UCSD-AML1 (cell line): ENCODE measurements around the gene DHFR2.

ENCODE experiments used
- DNase-seq: peaks from one replicate; lab custom pipeline; 2025; ENCODE audit not compliant: unreplicated experiment; lab: John Stamatoyannopoulos, UW

Gene DHFR2

DNA sequence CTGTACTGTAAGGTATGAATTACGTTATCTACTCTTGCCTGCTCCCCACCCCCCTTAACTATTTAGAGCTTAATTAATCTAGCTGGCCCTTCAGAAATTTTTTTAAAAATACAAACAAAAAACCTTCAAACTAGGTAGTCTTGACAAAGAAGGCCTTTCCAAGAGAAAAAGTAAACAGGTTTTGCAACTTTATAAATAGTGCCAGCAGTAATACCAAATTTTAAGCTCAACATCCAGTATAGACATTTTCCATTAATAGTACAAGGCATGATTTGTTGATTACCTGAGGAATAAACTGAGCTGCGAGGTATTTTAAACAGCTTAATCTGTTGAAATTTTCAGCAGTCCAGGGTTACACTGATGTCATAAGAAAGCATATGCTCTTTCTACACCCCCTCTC lies 54.5 kb downstream of the DHFR2 start:
- DNase-seq: no peak
